SK-N-SH treated with all-trans-retinoic acid at 6 μM for 48 hours (cell line): Measurements from ENCODE around the gene CDCA8.

Source experiments
- ATAC-seq: fragments of 200-7000 bp; cut with Tn5 transposase; 3 replicates; pipeline ENCODE4 v1.9.1; 2020; ENCODE audit warnings: mild to moderate bottlenecking, moderate library complexity
- CREB5 ChIP-seq: fragments of 250-450 bp; sonication (Bioruptor Pico); IDR thresholded peaks from 2 replicates; pipeline ENCODE4 v1.5.1; 2020; ENCODE audit warnings: low read depth, mild to moderate bottlenecking, moderate library complexity
- GLIS3 ChIP-seq: fragments of 250-450 bp; sonication (Bioruptor Pico); IDR thresholded peaks from 2 replicates; pipeline ENCODE4 v1.5.0; 2020; ENCODE audit warnings: mild to moderate bottlenecking, moderate library complexity
- SNAI2 ChIP-seq: fragments of 250-450 bp; sonication (Bioruptor Pico); IDR thresholded peaks from 2 replicates; pipeline ENCODE4 v1.5.0; 2020; ENCODE audit warnings: mild to moderate bottlenecking, moderate library complexity
- TCF4 ChIP-seq: fragments of 250-450 bp; sonication (Bioruptor Pico); IDR thresholded peaks from 2 replicates; pipeline ENCODE4 v1.8.0; 2021; ENCODE audit warnings: mild to moderate bottlenecking, moderate library complexity, borderline replicate concordance
- ZC3H10 ChIP-seq: fragments of 250-450 bp; sonication (Bioruptor Pico); IDR thresholded peaks from 2 replicates; pipeline ENCODE4 v1.5.1; 2021; ENCODE audit warnings: mild to moderate bottlenecking, moderate library complexity
- ZFP3 ChIP-seq: fragments of 250-450 bp; sonication (Bioruptor Pico); IDR thresholded peaks from 2 replicates; pipeline ENCODE4 v1.5.0; 2020; ENCODE audit warnings: mild to moderate bottlenecking, moderate library complexity

The CDCA8 gene

GRCh38 chr1:37755951-37756560 lies 63.7 kb downstream of the CDCA8 start:
- TF ChIP-seq ZFP3 (CRISPR knock-in tag) (no peak), ZC3H10 (CRISPR knock-in tag) (no peak), TCF4 (CRISPR knock-in tag) (no peak), SNAI2 (no peak), CREB5 (CRISPR knock-in tag) (no peak), GLIS3 (no peak)
- ATAC-seq: no peak
